GM23248 (cell line): ENCODE results near the gene TELO2.

Source experiments
- EZH2 ChIP-seq: fragments of 200-600 bp; sonication (generic); IDR thresholded peaks from 2 replicates; pipeline ENCODE4 v1.6.1; 2018; ENCODE audit warnings: antibody characterized with exemption, mild to moderate bottlenecking; ENCODE audit not compliant: insufficient read depth, poor library complexity, severe bottlenecking
- EZH2phosphoT487 ChIP-seq: fragments of 200-600 bp; sonication (generic); IDR thresholded peaks from 2 replicates; pipeline ENCODE4 v1.6.1; 2018; ENCODE audit warnings: antibody characterized with exemption, moderate library complexity, mild to moderate bottlenecking, low read depth; ENCODE audit not compliant: insufficient read depth

- no peak for TF ChIP-seq EZH2phosphoT487
- TF ChIP-seq EZH2: no peak
These were observed 47.3 kb downstream of the TELO2 start for GRCh38 chr16:1540556-1540855.
